Left lung (tissue), 10 donors: ENCODE data around the gene KIAA1671. TPM values are rescaled to one million over a fixed set of nuclear protein-coding genes. Genes with fewer than 3 reads are reported as not detected.

Source experiments
- ATAC-seq: fragments of 200-7000 bp; cut with Tn5 transposase; one replicate; pipeline ENCODE4 v1.9.1; 2020; ENCODE audit warnings: moderate library complexity
- DNase-seq, 4 donors: peaks; one replicate each; pipeline ENCODE4 v3.0.0-alpha.2; 2013 to 2020
- H3K27ac ChIP-seq, 2 donors: fragments of 200-600 bp; sonication (generic) in 1 of 2; one replicate each; pipeline versions ENCODE4 v1.5.0 to v1.8.0; 2020 to 2021
- H3K27me3 ChIP-seq, 2 donors: fragments of 200-600 bp; sonication (generic) in 1 of 2; one replicate each; pipeline versions ENCODE4 v1.5.0 to v1.8.0; 2020 to 2021
- H3K36me3 ChIP-seq, 2 donors: fragments of 200-600 bp; sonication (generic) in 1 of 2; one replicate each; pipeline versions ENCODE4 v1.5.0 to v1.8.0; 2020 to 2021
- H3K4me1 ChIP-seq, 2 donors: fragments of 200-600 bp; one replicate each; pipeline ENCODE4 v1.8.0; 2021
- H3K4me3 ChIP-seq, 2 donors: fragments of 200-600 bp; sonication (generic) in 1 of 2; one replicate each; pipeline versions ENCODE4 v1.5.0 to v1.8.0; 2020 to 2021; ENCODE audit warnings: mild to moderate bottlenecking in 1 of 2
- H3K9me3 ChIP-seq, 2 donors: fragments of 200-600 bp; sonication (generic) in 1 of 2; one replicate each; pipeline versions ENCODE4 v1.5.0 to v1.8.0; 2020 to 2021
- intact Hi-C, 2 donors: fragments of 100-400 bp; cut with DNase I; formaldehyde crosslinking; loops; one replicate each; pipeline versions ENCODE4 v1.11.2 to v1.14.2; 2022
- polyA plus RNA-seq, 6 donors: library from polyadenylated mRNA; unstranded; fragments of 120-200 nt; gene quantifications; one replicate each; pipeline ENCODE4 v1.2.1, GENCODE V29; 2013; ENCODE audit not compliant: insufficient read length in 6 of 6
- total RNA-seq, 2 donors: library from RNA; stranded (reverse); fragmentation: NEBNext Ultra II Directional; extraction: Animal tissue kit (Norgen Biotek cat#: 25700); gene quantifications; one replicate each; pipeline ENCODE4 v1.2.1, GENCODE V29; 2021
- TF ChIP-seq, protein P1 (sequence below), 2 donors: fragments of 200-600 bp; sonication (generic) in 1 of 2; IDR thresholded peaks; one replicate each; pipeline versions ENCODE4 v1.5.0 to v1.8.0; 2021; ENCODE audit warnings: antibody characterized with exemption in 2 of 2
- donor health status: DM: no; HTN: yes; CAD: no.
- donor health status: DM: no; HTN: no; CAD: no.

KIAA1671 gene
- total and polyA plus RNA-seq, 8 donors: 19.4 to 35.0 (median 23.4) TPM

DNA sequence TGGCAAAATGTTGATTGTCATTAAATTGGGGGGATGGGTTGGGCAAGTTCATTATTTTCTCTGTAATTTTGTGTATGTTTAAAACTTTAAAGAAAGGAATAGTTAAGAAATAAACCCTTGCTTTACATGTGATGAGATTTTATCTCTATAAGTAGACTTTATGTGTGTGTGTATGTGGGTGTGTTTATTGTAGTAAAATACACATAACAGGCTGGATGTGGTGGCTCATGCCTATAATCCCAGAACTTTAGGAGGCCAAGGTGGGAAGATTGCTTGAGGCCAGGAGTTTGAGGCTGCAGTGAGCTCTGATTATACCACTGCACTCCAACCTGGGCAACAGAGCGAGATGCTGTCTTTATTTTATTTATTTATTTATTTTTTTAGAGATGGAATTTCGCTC is 83.2 kb downstream of the KIAA1671 start:
- TF ChIP-seq, protein P1, sequence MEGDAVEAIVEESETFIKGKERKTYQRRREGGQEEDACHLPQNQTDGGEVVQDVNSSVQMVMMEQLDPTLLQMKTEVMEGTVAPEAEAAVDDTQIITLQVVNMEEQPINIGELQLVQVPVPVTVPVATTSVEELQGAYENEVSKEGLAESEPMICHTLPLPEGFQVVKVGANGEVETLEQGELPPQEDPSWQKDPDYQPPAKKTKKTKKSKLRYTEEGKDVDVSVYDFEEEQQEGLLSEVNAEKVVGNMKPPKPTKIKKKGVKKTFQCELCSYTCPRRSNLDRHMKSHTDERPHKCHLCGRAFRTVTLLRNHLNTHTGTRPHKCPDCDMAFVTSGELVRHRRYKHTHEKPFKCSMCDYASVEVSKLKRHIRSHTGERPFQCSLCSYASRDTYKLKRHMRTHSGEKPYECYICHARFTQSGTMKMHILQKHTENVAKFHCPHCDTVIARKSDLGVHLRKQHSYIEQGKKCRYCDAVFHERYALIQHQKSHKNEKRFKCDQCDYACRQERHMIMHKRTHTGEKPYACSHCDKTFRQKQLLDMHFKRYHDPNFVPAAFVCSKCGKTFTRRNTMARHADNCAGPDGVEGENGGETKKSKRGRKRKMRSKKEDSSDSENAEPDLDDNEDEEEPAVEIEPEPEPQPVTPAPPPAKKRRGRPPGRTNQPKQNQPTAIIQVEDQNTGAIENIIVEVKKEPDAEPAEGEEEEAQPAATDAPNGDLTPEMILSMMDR (IDR thresholded peaks at IDR 0.05): no peak
- intact Hi-C loops: no loop called here

DNA sequence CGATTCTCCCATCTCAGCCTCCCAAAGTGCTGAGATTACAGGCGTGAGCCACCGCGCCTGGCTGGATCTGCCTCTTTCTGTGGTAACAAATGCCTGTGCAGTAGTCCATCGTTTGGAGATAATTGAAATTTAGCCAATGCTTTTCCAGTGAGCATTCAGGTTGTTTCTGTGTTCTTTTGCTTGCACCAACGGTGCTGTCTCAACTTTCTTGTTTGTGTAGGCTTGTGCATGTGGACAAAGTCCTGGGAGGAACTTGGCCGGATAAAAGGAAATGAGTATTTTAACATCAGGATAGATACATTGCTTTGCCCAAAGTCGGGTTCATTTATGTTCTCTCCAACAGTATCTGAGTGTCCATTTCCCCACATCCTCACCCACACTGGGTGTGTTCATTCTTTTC is 85.7 kb downstream of the KIAA1671 start:
- Histone ChIP-seq H3K27me3 (no peaks in the 10 kb centered on the region), H3K27ac (no peak overlapping the region), H3K4me1 (no peaks in the 10 kb centered on the region), H3K9me3 (no peaks in the 10 kb centered on the region), H3K36me3 (peaks cover 0 to 26% of the 10 kb centered on the region in 2 donors), H3K4me3 (no peak overlapping the region)
- TF ChIP-seq, protein P1 (IDR thresholded peaks at IDR 0.05): no peak
- intact Hi-C loops: no loop called here
- no peak for DNase-seq
- no peak for ATAC-seq

More for the DNA sequence above, 83.2 kb downstream of the KIAA1671 start:
- Histone ChIP-seq H3K4me3 (no peak overlapping the region), H3K36me3 (peaks cover 0 to 19% of the 10 kb centered on the region in 2 donors), H3K9me3 (no peaks in the 10 kb centered on the region), H3K27me3 (no peaks in the 10 kb centered on the region), H3K27ac (no peak overlapping the region), H3K4me1 (no peaks in the 10 kb centered on the region)
- DNase-seq (no peak), ATAC-seq (no peak)

DNA sequence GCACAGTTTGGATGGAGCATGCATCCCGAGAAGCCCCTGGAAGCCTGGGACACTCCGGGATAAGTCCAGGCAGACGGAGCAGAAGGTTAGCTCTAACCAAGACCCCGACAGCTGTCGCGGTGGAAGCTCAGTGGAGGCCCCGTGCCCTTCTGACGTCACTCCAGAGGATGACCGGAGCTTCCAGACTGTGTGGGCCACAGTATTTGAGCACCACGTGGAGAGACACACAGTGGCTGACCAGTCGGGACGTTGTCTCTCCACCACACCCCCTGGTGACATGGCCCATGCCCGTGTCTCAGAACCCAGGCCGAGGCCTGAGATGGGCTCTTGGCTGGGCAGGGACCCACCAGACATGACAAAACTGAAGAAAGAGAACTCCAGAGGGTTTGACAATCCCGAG is 86.3 kb downstream of the KIAA1671 start:
- TF ChIP-seq, protein P1 (IDR thresholded peaks at IDR 0.05): no peak
- intact Hi-C loops: no loop called here
- H3K9me3 ChIP-seq: no peaks in the 10 kb centered on the region
- no peaks in the 10 kb centered on the region for H3K27me3 ChIP-seq
- peaks cover 0 to 26% of the 10 kb centered on the region in 2 donors for H3K36me3 ChIP-seq
- H3K4me3 ChIP-seq: no peak overlapping the region
- no peak overlapping the region for H3K27ac ChIP-seq
- DNase-seq: no peak
- no peak for ATAC-seq
- H3K4me1 ChIP-seq: no peaks in the 10 kb centered on the region

- no peaks in the 10 kb centered on the region for H3K4me1 ChIP-seq
- TF ChIP-seq, protein P1 (IDR thresholded peaks at IDR 0.05): no peak
- DNase-seq (no peak), ATAC-seq (no peak)
- H3K27me3 ChIP-seq: no peaks in the 10 kb centered on the region
- peaks cover 0 to 26% of the 10 kb centered on the region in 2 donors for H3K36me3 ChIP-seq
- no peaks in the 10 kb centered on the region for H3K9me3 ChIP-seq
- H3K4me3 ChIP-seq: no peak overlapping the region
- no peak overlapping the region for H3K27ac ChIP-seq
- intact Hi-C loops: no loop called here
These were observed 86.7 kb downstream of the KIAA1671 start for GRCh38 chr22:25039255-25039654.

DNA sequence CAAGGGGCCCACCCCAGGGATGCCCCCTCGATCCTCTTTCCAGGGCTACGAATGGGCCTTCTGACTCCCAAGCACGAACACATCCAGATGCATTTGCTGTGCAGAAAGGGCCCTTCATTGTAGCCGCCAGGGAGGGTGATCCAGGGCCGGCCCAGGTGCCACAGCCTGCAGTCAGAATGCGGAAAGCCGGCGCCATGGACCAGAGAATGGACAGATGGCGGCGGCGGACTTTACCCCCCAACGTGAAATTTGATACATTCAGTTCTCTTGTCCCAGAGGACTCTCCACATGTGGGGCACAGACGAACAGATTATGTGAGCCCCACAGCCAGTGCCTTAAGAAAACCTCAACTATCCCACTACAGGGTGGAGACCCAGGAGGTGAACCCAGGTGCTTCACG is 87.2 kb downstream of the KIAA1671 start:
- Histone ChIP-seq H3K4me3 (no peak overlapping the region), H3K4me1 (no peaks in the 10 kb centered on the region), H3K27ac (no peak overlapping the region), H3K9me3 (no peaks in the 10 kb centered on the region), H3K27me3 (no peaks in the 10 kb centered on the region), H3K36me3 (peaks cover 0 to 26% of the 10 kb centered on the region in 2 donors)
- DNase-seq (no peak), ATAC-seq (no peak)
- TF ChIP-seq, protein P1 (IDR thresholded peaks at IDR 0.05): no peak
- intact Hi-C loops: no loop called here
